Measurements from ENCODE around the gene VPS13D. TPM values are rescaled to one million over a fixed set of nuclear protein-coding genes. Genes with fewer than 3 reads are reported as not detected.

The VPS13D gene
- total RNA-seq, 1 experiment from 2014 or later = 31.6 TPM

GRCh38 chr1:12359359-12360133, 129.7 kb downstream of the VPS13D start (continued):
- TF ChIP-seq, protein P1, sequence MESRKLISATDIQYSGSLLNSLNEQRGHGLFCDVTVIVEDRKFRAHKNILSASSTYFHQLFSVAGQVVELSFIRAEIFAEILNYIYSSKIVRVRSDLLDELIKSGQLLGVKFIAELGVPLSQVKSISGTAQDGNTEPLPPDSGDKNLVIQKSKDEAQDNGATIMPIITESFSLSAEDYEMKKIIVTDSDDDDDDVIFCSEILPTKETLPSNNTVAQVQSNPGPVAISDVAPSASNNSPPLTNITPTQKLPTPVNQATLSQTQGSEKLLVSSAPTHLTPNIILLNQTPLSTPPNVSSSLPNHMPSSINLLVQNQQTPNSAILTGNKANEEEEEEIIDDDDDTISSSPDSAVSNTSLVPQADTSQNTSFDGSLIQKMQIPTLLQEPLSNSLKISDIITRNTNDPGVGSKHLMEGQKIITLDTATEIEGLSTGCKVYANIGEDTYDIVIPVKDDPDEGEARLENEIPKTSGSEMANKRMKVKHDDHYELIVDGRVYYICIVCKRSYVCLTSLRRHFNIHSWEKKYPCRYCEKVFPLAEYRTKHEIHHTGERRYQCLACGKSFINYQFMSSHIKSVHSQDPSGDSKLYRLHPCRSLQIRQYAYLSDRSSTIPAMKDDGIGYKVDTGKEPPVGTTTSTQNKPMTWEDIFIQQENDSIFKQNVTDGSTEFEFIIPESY (IDR thresholded peaks at IDR 0.05; ENCODE audit: extremely low read depth, insufficient replicate concordance, low read length) = no peak
- TF ChIP-seq YY1 (IDR thresholded peaks at IDR 0.05; ENCODE audit: extremely low read depth, insufficient replicate concordance, low read depth, low read length) = no peak
- TF ChIP-seq, protein P2, sequence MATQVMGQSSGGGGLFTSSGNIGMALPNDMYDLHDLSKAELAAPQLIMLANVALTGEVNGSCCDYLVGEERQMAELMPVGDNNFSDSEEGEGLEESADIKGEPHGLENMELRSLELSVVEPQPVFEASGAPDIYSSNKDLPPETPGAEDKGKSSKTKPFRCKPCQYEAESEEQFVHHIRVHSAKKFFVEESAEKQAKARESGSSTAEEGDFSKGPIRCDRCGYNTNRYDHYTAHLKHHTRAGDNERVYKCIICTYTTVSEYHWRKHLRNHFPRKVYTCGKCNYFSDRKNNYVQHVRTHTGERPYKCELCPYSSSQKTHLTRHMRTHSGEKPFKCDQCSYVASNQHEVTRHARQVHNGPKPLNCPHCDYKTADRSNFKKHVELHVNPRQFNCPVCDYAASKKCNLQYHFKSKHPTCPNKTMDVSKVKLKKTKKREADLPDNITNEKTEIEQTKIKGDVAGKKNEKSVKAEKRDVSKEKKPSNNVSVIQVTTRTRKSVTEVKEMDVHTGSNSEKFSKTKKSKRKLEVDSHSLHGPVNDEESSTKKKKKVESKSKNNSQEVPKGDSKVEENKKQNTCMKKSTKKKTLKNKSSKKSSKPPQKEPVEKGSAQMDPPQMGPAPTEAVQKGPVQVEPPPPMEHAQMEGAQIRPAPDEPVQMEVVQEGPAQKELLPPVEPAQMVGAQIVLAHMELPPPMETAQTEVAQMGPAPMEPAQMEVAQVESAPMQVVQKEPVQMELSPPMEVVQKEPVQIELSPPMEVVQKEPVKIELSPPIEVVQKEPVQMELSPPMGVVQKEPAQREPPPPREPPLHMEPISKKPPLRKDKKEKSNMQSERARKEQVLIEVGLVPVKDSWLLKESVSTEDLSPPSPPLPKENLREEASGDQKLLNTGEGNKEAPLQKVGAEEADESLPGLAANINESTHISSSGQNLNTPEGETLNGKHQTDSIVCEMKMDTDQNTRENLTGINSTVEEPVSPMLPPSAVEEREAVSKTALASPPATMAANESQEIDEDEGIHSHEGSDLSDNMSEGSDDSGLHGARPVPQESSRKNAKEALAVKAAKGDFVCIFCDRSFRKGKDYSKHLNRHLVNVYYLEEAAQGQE (IDR thresholded peaks at IDR 0.05; ENCODE audit: low read depth) = no peak

DNA sequence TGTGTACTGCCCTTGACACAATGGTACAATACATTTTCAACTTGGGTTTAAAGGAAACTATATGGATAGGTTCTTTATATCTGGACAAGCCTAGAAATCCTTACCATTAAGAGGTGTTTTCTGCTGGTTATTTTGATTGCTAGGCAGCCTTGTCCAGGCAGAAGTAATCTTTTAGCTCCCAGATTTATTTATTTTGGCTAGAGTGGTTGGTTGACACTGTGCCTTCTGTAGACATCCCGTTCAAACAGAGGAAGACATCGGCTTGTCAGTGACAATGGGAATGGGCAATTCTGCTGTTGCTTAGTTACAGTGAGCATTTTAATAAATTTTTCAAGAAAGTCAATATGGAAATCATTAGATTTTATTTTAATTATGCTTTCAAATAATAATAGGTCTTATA, 138.8 kb downstream of the VPS13D start:
- Histone ChIP-seq H3K4me1 (ENCODE audit: control insufficient read depth in 1 of 2, insufficient read depth in 2 of 2, low read length in 2 of 2) (no peaks in the 10 kb centered on the region), H3K27ac (ENCODE audit: low read depth, low read length) (no peak overlapping the region), H3K9me3 (ENCODE audit: control insufficient read depth in 1 of 2, insufficient read depth in 1 of 2, low read depth in 1 of 2, low read length in 2 of 2) (no peaks in the 10 kb centered on the region), H3K36me3 (ENCODE audit: control insufficient read depth in 1 of 2, insufficient read depth in 2 of 2, low read length in 2 of 2) (peaks cover 4 to 6% of the 10 kb centered on the region in 2 experiments; a peak in 2 of 4 replicates), H3K9ac (ENCODE audit: low read length) (no peak overlapping the region), H3K4me3 (replicated peaks in 1 of 2; ENCODE audit: low read depth in 1 of 2, low read length in 2 of 2) (no peak overlapping the region), H3K4me2 (ENCODE audit: low read length) (no peak overlapping the region), H2AFZ (ENCODE audit: low read depth, low read length, poor library complexity, severe bottlenecking) (no peak overlapping the region), H3K9me2 (ENCODE audit: insufficient read depth) (no peaks in the 10 kb centered on the region), H4K20me1 (ENCODE audit: insufficient read depth) (no peaks in the 10 kb centered on the region), H3K27me3 (ENCODE audit: insufficient read depth, low read length) (no peaks in the 10 kb centered on the region), H3K79me2 (ENCODE audit: insufficient read depth, low read length) (no peaks in the 10 kb centered on the region)
- ChIA-PET POLR2A (no interaction called here), RAD21 (ENCODE audit: low non-redundant PET in 1 of 2, low total read pairs in 2 of 2, uncharacterized antibody in 2 of 2, unreplicated experiment in 2 of 2) (no interaction called here), CTCF (no interaction called here)
- no TSS peak for BruUV-seq (replicated peaks)
- DNase-seq (ENCODE audit: low read depth, low spot score) (no peak), ATAC-seq (no peak)
- intact Hi-C loops (cut with micrococcal nuclease) = no loop called here
- TF ChIP-seq EZH2phosphoT487 (IDR thresholded peaks at IDR 0.05; ENCODE audit: borderline replicate concordance) (no peak), MAX (IDR thresholded peaks at IDR 0.05) (no peak), TCF7L2 (IDR thresholded peaks at IDR 0.05; ENCODE audit: borderline replicate concordance, extremely low read depth, insufficient read depth, insufficient read length) (no peak), EZH2 (IDR thresholded peaks at IDR 0.05) (no peak), CBX3 (IDR thresholded peaks at IDR 0.05; ENCODE audit: low read depth) (no peak), YY1 (IDR thresholded peaks at IDR 0.05; ENCODE audit: extremely low read depth, insufficient replicate concordance, low read depth, low read length) (no peak), ATF3 (IDR thresholded peaks at IDR 0.05) (no peak), FOSL1 (IDR thresholded peaks at IDR 0.05; ENCODE audit: low read depth) (no peak), CEBPB (IDR thresholded peaks at IDR 0.05; ENCODE audit: low read depth) (no peak), CTCF (IDR thresholded peaks at IDR 0.05 in 2 of 3, conservative IDR thresholded peaks at IDR 0.05 in 1 of 3; ENCODE audit: borderline replicate concordance in 1 of 3, insufficient read depth in 1 of 3, low read depth in 2 of 3, low read length in 2 of 3) (no peak), ZFX (IDR thresholded peaks at IDR 0.05) (no peak), POLR2AphosphoS5 (IDR thresholded peaks at IDR 0.05; ENCODE audit: low read depth, low read length) (no peak), SRF (IDR thresholded peaks at IDR 0.05; ENCODE audit: low read depth) (no peak), RAD21 (IDR thresholded peaks at IDR 0.05; ENCODE audit: low read depth) (no peak), SIN3A (IDR thresholded peaks at IDR 0.05; ENCODE audit: low read depth) (no peak)

Measured in HCT116 (cell line).